Measurements from ENCODE around the gene NANOGP8.
"Not testable (repeated sequence)": the region's sequence is repeated elsewhere in the genome, so short reads cannot be mapped to it uniquely, and the experiment has no call there.

The NANOGP8 gene

DNA sequence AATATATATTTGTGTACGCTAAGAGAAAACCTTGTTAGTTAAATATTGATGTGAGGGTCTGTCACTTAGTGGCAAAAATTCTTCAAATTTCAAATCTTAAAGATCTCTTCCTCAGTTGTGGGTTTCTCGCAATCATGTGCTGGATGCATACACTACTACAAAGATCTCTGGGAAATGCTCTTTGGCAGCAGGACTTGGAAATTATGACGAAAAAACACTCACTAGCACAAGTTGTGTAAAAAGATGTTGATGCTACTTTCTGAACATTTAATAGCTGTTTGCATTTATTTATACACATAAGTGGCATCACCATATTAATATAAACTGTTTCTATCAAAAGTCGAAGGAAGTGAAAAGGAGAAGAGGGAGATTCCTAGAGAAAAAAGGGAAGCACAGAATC is 10.8 kb upstream of the NANOGP8 start:
- in situ Hi-C loops (cut with HindIII; ENCODE audit: low sequenced_read_pairs): no loop called here

DNA sequence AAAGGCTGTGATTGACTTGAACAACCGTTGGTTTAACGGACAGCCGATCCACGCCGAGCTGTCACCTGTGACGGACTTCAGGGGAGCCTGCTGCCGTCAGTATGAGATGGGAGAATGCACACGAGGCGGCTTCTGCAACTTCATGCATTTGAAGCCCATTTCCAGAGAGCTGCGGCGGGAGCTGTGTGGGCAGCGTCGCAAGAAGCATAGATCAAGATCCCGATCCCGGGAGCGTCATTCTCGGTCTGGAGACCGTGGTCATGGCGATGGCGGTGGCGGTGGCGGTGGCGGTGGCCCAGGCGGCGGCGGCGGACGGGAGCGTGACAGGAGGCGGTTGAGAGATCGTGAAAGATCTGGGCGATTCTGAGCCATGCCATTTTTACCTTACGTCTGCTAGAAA is 7.8 kb upstream of the NANOGP8 start:
- in situ Hi-C loops (cut with HindIII; ENCODE audit: low sequenced_read_pairs): no loop called here

DNA sequence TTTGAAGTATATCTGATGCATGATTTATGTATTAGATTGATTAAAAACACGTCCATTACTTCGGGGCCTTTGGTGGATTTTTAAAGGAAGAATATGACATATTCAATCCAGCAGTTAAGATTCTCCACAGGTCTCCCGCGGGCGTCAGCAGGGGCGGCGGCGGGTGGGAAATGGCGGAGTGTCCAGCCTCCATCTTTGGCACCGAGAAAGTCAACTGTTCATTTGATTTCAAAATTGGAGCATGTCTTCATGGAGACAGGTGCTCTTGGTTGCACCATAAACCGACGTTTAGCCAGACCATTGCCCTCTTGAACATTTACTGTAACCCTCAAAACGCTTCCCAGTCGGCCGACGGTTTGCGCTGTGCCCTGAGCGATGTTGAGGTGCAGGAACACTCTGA is 7.2 kb upstream of the NANOGP8 start:
- in situ Hi-C loops (cut with HindIII; ENCODE audit: low sequenced_read_pairs): no loop called here

DNA sequence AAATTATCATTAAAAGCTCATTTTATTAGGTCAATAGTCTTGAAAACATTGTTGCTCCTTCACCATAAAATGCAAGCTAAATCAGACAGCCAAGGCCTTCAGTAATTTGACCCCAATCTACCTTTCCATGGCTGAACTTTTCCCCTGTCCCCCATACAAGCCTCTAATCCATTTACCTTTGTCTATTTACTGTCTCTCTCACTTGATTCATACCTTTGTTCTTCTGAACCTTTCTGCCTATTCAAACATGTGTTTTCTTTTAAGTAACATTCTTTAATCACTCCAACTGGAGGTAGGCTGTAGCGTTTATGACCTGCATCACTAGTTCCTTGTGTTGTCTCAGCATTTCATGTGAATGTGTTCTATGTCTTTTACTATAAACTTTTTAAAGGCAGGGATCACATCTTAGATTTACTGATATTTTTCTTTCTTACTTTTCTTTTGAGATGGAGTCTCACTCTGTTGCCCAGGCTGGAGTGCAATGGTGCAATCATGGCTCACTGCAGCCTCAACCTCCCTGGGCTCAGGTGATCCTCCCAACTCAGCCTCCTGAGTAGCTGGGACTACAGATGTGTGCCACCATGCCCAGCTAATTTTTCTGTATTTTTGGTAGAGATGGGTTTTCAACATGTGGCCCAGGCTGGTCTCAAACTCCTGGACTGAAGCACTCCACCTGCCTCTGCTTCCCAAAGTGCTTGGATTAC is 5.2 kb upstream of the NANOGP8 start:
- in situ Hi-C loops (cut with HindIII; ENCODE audit: low sequenced_read_pairs): no loop called here

DNA sequence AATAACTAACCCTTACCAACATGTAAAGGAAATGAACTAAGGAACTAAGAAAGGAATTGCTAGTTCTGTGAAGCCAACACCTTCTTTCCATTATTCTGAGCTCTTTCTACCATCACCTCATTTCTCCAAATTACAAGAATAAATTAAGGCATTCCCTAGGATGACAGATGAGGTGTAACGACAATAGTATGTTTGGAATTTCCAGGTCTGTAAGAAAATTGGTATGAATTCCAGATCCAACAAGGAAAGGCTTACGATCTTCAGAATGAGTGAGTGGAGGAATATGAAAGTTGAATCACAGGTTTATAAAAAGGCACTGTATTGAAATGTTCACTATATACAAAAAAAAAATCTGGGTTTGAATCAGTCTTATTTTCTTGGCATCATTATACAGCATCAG is 4.5 kb upstream of the NANOGP8 start:
- in situ Hi-C loops (cut with HindIII; ENCODE audit: low sequenced_read_pairs): no loop called here

DNA sequence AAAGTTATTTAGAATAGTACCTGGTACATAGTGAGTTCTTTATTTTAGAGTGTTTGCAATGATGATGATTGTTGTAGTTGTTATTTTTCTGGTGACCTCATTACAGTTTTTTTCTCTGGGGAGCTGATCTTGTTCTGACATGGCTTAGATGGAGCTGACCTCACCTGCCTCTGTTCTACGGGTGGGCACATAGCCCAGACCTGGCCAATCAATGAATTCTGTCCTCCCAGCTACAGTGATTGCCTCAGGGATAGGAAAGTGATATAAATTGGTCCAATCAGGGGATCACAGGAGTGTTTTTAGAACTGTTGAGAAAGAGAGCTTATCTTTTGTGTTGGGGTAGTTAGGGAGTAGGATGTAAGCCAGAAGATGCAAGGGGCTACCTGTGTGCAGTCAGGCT is 3.2 kb upstream of the NANOGP8 start:
- in situ Hi-C loops (cut with HindIII; ENCODE audit: low sequenced_read_pairs): no loop called here

DNA sequence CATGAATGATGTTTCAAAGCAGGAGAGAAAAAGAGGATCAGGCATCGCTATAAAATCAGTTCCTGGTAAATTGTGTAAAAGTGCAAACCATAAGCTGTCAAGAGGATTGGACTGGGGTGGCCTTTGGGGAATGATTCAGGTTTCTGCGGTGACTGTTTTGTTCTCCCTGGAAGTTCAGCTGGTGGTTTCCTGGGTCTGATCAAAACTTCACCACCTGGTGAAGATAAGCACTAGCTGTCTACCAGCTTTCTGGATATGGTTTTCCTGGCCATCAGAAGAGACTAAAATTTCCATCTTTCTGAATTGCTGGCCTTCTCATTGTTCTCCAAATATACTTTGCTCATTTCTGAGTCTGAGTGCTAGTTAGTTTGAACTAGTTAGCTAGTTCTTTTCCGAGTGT is 2.7 kb upstream of the NANOGP8 start:
- in situ Hi-C loops (cut with HindIII; ENCODE audit: low sequenced_read_pairs): no loop called here

DNA sequence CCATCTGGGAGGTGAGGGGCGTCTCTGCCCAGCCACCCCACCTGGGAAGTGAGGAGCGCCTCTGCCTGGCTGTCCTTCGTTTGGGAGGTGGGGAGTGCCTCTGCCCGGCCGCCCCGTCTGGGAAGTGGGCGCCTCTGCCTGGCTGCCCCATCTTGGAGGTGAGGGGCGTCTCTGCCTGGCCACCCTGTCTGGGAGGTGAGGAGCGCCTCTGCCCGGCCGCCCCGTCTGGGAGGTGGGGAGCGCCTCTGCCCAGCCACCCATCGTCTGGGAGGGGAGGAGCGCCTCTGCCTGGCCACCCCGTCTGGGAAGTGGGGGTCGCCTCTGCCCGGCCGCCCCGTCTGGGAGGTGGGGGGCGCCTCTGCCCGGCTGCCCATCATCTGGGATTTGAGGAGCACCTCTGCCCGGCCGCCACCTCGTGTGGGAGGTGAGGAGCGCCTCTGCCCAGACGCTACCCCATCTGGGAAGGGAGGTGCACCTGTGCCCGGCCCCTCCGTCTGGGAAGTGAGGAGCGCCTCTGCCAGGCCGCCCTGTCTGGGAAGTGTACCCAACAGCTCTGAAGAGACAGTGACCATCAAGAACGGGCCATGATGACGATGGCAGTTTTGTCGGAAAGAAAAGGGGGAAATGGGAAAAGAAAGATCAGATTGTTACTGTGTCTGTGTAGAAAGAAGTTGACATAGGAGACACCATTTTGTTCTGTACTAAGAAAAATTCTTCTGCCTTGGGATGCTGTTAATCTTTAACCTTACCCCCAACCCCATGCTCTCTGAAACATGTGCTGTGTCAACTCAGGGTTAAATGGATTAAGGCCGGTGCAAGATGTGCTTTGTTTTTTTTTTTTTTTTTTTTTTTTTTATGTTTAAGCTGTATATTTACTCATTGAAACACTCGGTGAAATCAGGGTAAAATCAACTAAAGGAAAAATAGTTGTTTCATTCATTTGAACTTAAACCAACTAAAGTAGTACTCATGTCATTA is 2.4 kb downstream of the NANOGP8 start:
- in situ Hi-C loops (cut with HindIII; ENCODE audit: low sequenced_read_pairs): not testable (repeated sequence)

DNA sequence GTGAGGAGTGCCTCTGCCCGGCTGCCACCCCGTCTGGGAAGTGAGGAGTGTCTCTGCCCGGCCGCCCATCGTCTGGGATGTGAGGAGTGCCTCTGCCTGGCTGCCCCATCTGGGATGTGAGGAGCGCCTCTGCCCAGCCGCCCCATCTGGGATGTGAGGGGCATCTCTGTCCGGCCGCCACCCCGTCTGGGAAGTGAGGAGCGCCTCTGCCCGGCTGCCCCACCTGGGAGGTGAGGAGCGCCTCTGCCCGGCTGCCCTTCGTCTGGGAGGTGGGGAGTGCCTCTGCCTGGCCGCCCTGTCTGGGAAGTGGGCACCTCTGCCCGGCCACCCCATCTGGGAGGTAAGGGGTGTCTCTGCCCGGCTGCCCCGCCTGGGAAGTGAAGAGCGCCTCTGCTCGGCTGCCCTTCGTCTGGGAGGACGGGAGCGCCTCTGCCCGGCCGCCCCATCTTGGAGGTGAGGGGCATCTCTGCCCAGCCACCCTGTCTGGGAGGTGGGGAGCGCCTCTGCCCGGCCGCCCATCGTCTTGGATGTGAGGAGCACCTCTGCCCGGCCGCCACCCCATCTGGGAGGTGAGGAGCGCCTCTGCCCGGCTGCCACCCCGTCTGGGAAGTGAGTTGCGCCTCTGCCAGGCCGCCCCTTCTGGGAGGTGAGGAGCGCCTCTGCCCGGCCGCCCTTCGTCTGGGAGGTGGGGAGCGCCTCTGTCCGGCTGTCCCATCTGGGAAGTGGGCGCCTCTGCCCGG is 3.3 kb downstream of the NANOGP8 start:
- in situ Hi-C loops (cut with HindIII; ENCODE audit: low sequenced_read_pairs): not testable (repeated sequence)

DNA sequence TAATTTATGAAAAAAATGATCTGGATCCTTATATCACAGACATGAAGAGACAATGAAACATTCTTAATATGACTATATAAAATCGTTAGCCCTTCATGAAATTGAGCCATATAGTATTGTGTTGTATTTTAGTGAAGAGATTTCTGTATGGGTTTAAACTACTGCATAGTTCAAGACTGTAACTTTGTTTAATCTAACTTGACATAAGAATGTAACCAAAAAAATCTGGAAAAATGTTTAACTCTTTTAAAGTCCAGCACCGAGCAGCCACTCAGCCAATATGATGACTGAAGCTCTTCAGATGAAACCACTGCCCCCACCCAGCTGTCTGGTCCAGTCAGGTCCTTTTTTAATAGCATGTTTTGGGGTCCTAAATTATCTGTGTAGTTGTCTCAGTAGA is 4.9 kb downstream of the NANOGP8 start:
- in situ Hi-C loops (cut with HindIII; ENCODE audit: low sequenced_read_pairs): no loop called here

DNA sequence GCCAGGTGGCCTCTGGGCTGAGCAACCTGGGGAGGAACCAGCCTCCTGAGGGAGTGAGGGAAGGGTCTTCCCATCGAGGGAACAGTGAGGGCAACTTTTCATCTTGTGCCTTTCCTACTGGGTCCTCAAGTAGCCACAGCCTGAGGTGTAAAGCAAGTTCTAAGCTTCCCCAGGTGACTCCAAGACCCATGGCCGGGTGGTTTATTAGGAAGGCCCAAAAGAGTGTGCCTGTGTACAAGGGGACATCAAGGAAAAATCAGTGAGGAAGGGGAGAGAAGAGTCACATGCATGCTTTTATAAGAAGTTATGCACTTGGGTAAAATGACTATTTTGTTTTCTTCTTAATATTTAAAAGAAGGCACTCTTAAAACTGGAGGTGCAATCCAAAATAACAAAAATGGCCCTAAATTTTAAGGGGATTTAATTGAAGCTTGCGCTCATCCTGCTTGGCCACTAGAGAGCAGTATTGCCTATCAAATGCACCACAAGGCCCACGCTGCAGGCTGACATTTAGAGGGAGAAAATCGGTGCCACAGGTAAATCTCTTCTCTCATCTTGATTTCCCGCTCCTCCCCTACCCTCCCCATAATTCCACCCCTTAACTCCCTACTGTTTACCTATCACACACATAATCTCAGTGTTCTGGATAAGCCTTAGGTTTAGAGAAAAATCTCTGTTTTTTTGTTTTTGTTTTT is 6.7 kb downstream of the NANOGP8 start:
- in situ Hi-C loops (cut with HindIII; ENCODE audit: low sequenced_read_pairs): no loop called here

DNA sequence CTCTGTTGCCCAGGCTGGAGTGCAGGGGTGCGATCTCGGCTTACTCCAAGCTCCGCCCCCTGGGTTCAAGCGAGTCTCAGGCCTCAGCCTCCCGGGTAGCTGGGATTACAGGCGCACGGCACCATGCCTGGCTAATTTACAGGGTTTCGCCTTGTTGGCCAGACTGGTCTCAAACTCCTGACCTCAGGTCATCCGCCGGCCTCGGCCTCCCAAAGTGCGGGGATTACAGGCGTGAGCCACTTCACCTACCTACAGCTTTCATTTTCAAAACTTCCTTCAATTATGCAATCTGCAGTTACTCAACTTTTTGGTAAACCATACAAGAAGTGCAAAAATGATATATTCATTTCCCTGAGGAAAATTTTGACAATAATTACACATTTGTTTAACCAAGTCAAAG is 14.0 kb downstream of the NANOGP8 start:
- in situ Hi-C loops (cut with HindIII; ENCODE audit: low sequenced_read_pairs): no loop called here

DNA sequence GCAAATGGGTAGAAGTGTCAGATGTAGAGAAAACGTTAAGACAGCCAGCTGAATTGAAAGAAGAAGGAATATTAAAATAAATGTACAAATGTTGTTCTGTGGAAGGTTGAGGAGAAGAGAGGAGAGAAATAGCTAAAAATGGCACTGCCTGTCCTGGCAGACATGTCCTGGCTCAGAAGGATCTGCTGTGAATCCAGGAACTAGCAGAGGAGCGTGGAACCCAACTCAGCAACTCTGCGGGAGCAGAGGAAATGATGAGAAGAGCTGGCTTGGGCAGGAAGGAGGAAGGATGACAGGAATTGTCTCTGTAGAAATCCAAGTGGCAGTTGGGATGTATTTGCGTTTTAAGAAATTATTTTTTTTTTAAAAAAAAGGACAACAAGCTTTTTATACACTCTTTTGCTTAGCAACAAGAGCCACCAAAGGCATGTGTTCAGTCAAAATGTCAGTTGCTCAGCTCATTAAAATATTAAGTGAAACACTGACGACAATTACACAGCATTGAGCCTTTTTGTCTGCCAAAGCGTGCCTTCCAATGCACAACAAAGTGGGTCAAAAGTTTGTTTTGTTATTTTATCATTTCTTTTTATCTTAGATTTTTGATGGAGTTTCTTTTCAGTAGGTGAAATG is 16.1 kb downstream of the NANOGP8 start:
- in situ Hi-C loops (cut with HindIII; ENCODE audit: low sequenced_read_pairs): no loop called here

DNA sequence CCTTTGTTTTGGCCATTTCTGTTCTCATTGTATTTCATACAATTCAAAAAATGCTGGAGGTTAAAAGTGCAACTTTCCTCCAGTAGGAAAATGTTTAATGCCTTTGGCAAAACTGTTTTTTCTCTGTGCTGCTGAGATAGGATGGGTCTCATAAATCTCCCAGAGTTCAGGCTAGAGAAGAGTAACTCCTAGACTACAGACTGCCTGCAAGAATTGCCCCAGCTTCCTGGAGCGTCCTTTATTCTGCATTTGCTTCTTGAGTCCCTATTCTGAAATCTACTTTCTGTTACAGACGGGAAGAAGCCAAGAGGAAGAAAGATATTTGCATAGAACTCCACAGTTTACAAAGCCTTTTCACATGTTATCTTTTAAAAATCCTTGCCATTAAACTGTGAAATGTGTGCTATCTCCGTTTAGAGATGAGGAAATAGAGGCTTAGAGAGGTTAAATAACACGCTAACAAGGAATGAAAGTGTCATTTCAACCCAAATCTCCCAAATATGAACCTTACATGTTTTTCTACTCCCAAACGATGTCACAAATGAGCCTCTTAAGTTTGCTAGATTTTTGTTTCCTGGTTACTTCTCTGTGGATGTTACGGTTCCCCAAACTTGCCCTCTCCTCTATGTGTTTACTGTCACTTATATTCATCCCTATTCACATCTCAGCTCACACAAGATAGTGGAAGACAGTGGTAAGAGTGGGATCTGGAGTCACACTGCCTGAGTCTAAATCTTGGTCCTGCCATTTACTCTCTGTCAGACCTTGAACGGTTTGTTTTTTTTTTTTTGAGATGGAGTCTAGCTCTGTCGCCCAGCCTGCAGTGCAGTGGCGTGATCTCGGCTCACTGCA is 17.4 kb downstream of the NANOGP8 start:
- in situ Hi-C loops (cut with HindIII; ENCODE audit: low sequenced_read_pairs): no loop called here

DNA sequence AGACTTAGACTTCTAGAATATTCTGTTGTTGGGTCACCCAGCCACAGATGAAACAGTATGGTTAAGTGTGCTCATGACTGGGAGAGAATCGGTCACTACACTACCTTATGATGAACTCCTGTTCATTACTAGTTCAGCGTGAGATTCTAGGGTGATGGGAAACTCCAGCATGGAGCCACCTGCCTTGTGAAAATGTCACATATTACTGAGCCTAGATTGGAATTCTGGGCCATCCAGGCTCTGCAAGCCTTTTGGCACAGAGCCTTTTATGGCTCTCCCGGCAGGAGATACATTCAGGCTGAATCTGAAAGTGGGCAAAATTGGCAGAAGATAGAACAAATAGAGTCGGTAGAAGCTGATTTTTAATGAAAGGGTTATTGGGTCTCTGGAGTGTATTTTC is 19.0 kb downstream of the NANOGP8 start:
- in situ Hi-C loops (cut with HindIII; ENCODE audit: low sequenced_read_pairs): no loop called here

DNA sequence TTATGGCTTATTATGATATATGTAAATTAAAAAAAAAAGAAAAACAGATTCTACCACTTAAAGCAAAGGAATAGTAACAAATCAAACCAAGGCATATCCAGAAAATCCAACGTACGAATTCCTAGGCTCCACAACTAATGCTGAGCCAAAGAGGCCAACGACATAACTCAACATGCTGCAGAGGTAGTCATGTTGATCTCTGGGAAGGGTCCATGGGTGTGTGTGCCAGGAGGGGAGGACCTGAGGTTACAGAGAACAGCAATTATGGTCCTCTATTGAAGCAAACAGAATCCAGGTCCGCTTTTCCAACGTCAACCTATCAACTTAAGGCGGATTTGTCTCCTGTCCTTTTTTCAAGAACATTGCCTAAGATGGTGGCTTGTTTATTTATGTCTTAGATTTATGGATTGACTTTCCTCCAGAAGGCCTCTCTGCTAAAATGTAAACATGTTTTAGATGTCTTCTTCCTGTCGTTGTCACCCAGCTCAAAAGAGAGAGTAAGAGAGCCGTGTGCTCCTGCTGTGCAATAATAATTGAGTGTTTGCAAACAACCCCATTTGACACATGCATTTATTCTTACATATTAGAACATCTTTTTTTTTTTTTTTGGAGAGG is 20.4 kb downstream of the NANOGP8 start:
- in situ Hi-C loops (cut with HindIII; ENCODE audit: low sequenced_read_pairs): no loop called here

DNA sequence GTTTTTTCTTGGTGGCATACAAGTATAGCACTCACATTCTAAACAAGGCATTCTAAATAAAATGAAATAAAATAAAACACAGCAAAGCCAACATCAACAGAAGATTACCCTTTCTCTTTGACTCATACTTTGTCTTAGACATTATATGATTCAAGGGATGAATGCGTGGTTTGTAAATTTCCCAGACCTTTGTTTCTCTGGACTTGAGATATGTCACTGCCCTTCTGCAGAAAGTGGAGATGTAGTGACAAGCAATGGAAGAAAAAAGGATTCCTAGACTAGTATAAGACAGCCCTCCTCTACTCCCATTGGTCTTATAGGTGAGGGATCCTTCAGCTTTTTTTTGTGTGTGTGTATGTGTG is 22.4 kb downstream of the NANOGP8 start:
- in situ Hi-C loops (cut with HindIII; ENCODE audit: low sequenced_read_pairs): no loop called here

DNA sequence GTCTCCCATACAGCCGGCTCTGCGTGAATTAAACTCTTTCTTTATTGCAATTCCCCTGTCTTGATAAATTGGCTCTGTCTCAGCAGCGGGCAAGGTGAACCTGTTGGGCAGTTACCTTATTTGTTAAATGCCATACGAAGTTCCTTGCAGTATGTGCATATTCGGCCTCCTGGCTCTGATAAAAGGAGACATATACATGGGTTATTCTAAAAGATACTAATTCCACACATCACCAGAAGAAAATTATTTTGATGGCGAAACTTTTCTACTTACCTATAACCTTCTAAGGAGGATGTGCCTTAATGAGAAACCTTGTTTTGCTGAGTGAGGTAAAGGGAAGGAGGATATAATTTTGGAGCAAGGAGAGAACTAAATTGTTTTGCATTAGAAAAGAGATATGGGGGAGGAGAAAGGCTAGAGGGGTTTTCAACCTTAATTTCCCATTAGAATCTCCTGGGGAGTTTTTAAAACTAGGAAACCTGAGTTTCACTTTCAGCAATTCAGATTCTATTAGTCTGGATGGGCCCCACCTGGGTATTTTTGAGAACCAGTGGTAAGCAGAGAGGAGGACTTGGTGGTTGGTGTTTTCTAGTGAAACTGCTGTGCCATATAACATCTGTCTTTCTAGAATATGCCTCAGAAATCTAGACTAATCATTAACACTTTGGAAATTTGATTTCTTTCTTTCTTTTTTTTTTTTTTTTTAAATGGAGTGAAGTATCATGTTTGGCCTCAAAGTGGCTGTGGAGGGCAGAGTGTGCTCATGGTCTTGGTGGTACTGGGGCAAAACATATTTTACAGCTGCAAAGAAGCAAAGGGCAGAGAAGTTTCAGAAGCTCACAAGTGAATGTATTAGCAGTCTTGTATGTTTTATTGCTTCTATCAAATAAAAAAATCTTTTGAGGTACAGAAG is 23.0 kb downstream of the NANOGP8 start:
- in situ Hi-C loops (cut with HindIII; ENCODE audit: low sequenced_read_pairs): no loop called here

Measured in DLD1 (cell line).